ENCODE results near the gene SLC39A5. TPM values are rescaled to one million over a fixed set of nuclear protein-coding genes. Genes with fewer than 3 reads are reported as not detected.

Gene SLC39A5
- total RNA-seq, 1 experiment from 2014 or later, result not detected

GRCh38 chr12:56237552-56237951 is 7.7 kb downstream of the SLC39A5 start:
- Mint-ChIP-seq H3K27me3 (ENCODE audit: low read depth) (peaks cover 13% of the 10 kb centered on the region), H3K9me3 (no peaks in the 10 kb centered on the region), H3K36me3 (ENCODE audit: insufficient read depth in 1 of 3, low read depth in 3 of 3) (peaks cover 24 to 37% (median 33%) of the 10 kb centered on the region in 3 experiments), H3K27ac (no peak overlapping the region), H3K4me1 (peaks cover 2 to 10% of the 10 kb centered on the region in 2 experiments; a peak in 1 of 4 replicates), H3K4me3 (peak overlapping the region in 1 of 2 experiments; percentile 17; a peak in 1 of 5 replicates)
- H3K23ac ChIP-seq (ENCODE audit: insufficient read length, low read depth, low read length), result no peak overlapping the region
- H2BK15ac ChIP-seq (ENCODE audit: low read depth, low read length), result no peak overlapping the region
- H3K4ac ChIP-seq (ENCODE audit: low read depth, low read length), result no peak overlapping the region
- H4K8ac ChIP-seq (replicated peaks; ENCODE audit: insufficient read length, low read depth, low read length), result no peak overlapping the region
- H3T11ph ChIP-seq (ENCODE audit: low read length), result no peak overlapping the region
- no peak overlapping the region for H3K9ac ChIP-seq (ENCODE audit: extremely low read depth, insufficient read length, low read length)
- H3K23me2 ChIP-seq (ENCODE audit: insufficient read length, low read depth, low read length, poor library complexity, severe bottlenecking), result no peaks in the 10 kb centered on the region
- no peak for TF ChIP-seq CTCF (conservative IDR thresholded peaks at IDR 0.05)
- H3K9me3 ChIP-seq (ENCODE audit: control insufficient read depth, low read depth, low read length), result no peaks in the 10 kb centered on the region
- H4K5ac ChIP-seq (ENCODE audit: insufficient read length, low read depth, low read length), result no peak overlapping the region
- H2BK120ac ChIP-seq (ENCODE audit: low read depth, low read length, poor library complexity, severe bottlenecking), result no peak overlapping the region
- H2AFZ ChIP-seq (ENCODE audit: low read length), result no peak overlapping the region
- no peak overlapping the region for H3K27ac ChIP-seq (ENCODE audit: insufficient read length, low read depth, low read length)
- no peak overlapping the region for H3K4me2 ChIP-seq (ENCODE audit: insufficient read depth, insufficient read length, low read length)
- H4K20me1 ChIP-seq (ENCODE audit: control insufficient read depth, insufficient read depth, insufficient read length), result no peaks in the 10 kb centered on the region
- no peaks in the 10 kb centered on the region for H3K79me2 ChIP-seq (ENCODE audit: insufficient read depth, low read length)
- no CpG with 5 or more reads among the region's 11 CpGs for WGBS (ENCODE audit: extremely low coverage, insufficient read length, low lambda C conversion rate)
- no peak overlapping the region for H4K91ac ChIP-seq (ENCODE audit: insufficient read length, low read depth, low read length)
- DNase-seq, result no peak
- H3K27me3 ChIP-seq (ENCODE audit: insufficient read depth, low read length), result no peaks in the 10 kb centered on the region
- H3K4me1 ChIP-seq (ENCODE audit: insufficient read depth, low read length), result no peaks in the 10 kb centered on the region
- no peak overlapping the region for H3K56ac ChIP-seq (ENCODE audit: insufficient read length, low read depth, low read length)
- H2AK5ac ChIP-seq (ENCODE audit: insufficient read length, low read length), result no peak overlapping the region
- H2BK5ac ChIP-seq (ENCODE audit: insufficient read length, low read length), result no peak overlapping the region
- H3K18ac ChIP-seq (ENCODE audit: insufficient read length, low read depth, low read length), result no peak overlapping the region
- no peak overlapping the region for H3K14ac ChIP-seq (ENCODE audit: insufficient read depth, low read length)
- no peak overlapping the region for H2BK20ac ChIP-seq (ENCODE audit: low read depth, low read length, poor library complexity, severe bottlenecking)
- H3K79me1 ChIP-seq (ENCODE audit: insufficient read depth, low read depth, low read length, poor library complexity, severe bottlenecking), result no peaks in the 10 kb centered on the region
- no peak overlapping the region for H2BK12ac ChIP-seq (ENCODE audit: insufficient read length, low read depth, low read length)

Data from H9 (cell line).